ENCODE results near the gene DNM1L.

Gene DNM1L

DNA sequence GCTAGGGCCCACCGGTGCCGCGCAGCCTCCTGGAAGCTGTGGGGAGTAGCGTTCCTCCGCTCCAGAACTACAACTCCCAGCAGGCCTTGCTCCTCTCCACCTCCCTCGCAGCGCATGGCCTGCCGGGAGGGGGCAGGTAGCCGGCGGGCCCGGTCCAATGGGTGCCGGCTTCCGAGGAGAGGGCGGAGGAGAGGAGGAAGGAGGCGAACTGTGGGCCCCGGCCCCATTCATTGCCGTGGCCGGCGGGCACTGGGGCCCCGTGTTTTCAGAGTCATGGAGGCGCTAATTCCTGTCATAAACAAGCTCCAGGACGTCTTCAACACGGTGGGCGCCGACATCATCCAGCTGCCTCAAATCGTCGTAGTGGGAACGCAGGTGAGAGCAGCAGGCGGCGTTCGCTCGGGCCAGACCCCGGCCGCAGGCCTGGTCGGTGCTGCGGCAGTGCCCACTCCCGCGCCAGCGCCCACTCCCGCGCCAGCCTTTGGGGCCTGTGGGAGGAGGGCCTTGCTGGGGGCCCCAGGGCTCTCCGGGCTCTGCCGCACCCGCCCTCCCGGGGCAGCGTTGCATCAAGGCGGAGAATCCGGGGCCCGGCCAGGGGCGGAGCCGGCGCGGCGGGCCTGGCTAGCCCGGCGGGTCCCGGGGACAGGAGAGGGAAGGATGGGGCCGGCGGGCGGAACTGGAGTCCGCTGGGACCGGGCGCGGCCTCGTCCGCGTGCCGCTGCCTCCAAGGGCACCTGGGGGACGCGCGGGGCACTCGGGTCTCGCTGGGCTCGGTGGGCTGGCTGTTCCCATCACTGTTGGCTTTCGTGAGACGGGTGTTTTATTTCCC lies at the start of gene DNM1L:
TSS of gene DNM1L (plus strand) at position 211 of the 829 bp plus-strand sequence. CDS start at position 274, 63 bp downstream.
- peak; percentile 77 to 84 for DNase-seq

DNA sequence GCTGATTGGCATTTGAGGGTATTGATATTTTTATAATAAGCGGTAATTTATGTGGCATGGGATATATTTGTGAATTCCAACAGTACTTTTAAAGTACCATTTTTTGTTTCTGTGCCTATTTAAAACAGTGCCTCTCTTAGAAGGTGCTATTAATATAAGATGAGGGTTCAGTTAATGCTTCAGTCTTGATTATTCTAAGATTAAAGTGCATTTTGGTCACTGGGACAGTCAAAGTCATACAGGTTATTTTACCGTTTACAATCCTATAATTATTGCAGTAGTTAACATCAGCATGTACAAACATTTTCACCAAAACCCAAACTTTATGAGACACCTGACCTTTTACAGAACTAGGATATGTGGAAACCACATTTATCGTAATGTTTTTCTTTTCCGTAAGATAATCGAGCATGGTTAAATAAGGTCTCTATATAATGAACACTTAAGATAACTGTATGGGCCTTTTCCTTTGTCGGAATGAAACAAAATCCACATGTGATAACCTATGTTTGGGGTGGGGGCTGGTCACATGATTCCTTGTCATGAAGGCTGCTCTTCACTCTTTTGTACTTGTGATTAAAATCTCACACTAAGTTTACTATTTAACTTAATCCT lies 37.7 kb upstream of the DNM1L start:
- no peak for DNase-seq

DNA sequence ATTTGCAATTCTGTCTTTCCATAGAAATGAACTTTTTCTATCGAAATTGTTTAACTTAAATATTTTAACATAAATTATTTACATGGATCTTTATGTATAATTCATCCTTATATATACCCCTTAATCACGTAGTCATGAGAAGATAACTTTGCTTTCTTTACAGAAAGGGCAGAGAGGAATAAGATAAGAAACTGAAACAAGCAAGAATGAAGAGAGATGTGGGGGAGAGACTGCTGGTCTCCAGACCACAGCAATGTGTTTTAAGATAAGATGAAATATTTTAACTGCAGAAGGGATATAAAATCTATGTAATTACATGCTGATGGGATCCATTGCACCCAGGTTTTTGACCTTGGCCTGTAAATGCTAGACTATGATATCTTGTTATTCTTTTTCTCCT lies 34.7 kb upstream of the DNM1L start:
- DNase-seq = no peak

DNA sequence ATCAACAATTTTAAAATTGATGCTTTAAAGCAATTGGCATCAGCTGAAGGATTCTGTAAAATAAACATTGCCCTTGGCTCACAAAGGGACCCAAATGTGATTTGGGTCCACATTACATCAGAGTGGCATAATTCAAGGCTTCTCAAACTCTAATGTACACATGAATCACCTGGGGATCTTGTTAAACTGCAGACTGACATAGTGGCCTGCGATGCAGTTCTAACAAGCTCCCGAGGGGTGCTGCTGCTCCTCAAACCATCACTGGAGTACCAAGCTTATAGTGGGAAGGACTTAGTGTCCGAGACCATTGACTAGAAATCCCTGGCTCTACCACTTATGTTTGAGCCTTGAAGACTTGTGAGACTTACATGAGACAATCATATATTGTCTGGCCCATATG lies 31.8 kb upstream of the DNM1L start:
- DNase-seq = no peak

DNA sequence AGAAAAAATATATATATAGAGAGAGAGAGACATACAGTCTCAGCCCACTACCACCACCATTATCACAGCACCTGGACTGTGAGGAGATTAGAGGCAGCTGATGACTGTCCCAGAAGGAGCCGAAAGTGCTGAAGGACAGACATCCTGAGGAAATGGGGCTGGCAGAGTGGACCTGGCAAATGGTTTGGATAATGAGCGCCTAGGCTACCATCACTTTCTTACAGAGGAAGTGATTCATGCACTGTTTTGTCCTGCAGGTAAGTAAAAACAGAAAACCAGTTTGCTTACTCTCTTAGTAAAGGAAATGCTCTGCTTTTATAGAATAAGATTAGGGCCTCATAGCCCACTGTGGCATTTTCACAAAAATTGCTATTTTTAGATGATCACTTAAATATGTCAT lies 28.6 kb upstream of the DNM1L start:
- DNase-seq = no peak

DNA sequence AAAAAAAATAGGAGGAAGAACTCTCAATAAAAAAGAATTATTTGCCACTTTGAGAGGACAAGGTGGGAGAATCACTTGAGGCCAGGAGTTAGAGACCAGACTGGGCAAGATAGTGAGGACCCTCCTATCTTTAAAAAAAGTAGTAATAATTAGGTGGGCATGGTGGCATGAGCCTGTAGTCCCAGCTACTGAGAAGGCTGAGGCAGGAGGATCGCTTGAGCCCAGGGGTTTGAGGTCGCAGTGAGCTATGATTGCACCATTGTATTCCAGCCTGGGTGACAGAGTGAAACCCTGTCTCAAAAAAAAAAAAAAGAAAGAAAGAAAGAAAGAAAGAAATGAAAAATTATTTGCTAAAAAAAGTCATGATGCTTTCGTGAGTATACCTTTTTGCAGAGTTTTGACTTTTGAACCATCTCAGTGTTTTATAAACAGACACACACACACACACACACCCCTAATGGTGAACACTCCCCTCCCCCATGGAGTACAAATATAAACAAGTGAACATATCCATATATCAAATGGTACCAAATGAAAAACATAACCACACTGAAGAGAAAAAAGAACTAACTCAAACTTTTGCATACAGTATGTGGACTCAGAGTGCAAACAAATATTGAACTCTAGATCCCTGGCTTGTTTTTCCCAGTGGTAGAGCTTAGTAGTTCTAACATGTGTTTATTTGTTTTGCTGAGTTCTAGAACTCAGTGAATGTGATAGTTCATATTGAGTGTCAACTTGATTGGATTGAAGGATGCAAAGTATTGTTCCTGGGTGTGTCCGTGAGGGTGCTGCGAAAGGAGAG lies 27.7 kb upstream of the DNM1L start:
- DNase-seq = no peak

DNA sequence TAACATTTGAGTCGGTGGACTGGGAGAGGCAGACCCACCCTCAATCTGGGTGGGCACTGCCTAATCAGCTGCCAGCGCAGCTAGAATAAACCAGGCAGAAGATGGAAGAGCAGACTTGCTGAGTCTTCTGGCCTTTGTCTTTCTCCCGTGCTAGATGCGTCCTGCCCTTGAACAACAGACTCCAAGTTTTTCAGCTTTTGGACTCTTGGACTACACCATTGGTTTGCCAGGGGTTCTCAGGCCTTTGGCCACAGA lies 27.2 kb upstream of the DNM1L start:
- no peak for DNase-seq

DNA sequence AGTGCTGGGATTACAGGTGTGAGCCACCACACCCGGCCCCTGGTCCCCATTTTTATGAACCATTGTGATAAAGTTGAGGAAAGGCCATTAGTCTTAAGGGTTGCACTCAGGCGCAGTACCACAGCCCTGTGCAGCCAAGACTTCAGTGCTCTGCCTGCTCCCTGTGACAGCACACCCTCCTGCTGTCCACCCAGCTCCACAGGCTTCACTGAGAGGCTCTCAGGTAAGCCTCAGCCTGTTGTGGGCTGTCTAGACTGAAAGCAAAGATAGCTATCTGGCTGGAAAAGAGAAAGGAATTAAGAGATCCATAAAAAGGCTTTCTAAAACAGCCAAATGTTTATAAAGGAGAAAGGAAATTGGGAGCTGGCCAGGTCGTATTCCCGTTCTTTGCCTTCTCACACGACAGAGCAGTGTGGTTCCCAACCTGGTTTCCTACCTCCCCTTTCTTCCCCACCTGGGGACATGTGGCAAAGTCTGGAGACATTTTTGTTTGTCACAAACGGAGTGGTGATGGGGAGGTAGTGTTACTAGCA lies 19.1 kb upstream of the DNM1L start:
- DNase-seq = no peak

DNA sequence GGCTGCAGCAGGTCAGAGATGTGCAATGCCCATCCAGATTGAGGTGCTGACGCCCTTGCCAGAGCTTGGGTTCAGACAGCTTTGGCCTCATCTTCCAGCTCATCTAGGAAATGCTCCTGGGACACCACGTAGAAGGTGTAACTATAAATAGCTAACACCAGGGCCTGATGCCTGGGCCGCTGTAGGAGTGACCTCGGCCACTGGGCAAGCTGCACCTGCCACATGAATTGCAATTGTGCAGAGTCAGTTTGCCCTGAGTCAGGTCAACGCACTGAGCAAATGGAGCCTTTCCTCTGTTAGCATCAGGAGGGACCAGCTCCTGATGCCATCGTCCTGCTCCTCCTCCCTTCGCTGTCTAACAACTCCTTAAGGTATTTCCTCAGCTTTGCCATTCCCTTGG lies 17.4 kb upstream of the DNM1L start:
- no peak for DNase-seq

DNA sequence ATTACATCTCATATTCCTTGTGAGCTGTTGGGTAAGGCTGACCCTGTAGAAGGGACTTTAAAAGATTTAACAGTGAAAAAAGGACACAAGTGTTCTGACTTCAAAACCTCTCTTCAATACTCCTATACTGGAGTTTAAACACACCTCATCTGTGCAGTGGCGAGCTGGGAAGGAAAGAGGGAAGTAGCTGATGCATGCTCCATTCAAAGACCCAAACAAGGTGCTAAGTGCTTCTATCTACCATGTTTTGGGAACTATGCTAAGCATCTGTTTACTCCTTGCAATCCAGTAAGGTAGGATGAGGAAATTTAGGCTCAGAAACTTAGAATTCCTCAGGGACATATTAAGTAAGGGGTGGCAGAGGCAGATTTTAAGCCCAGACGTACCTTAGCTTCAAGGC lies 16.4 kb upstream of the DNM1L start:
- DNase-seq = no peak

DNA sequence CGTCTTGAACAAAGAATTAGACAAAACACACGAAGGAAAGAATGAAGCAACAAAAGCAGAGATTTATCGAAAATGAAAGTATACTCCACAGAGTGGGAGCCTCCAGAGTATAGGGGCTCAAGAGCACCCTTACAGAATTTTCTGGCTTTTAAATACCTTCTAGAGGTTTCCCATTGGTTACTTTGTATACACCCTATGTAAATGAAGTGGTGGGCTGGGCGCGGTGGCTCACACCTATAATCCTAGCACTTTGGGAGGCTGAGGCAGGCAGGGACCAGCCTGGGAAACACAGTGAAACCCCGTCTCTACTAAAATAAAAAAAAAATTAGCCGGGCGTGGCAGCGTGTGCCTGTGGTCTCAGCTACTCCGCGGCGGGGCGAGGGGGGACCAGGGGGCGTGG lies 13.1 kb upstream of the DNM1L start:
- DNase-seq = no peak

DNA sequence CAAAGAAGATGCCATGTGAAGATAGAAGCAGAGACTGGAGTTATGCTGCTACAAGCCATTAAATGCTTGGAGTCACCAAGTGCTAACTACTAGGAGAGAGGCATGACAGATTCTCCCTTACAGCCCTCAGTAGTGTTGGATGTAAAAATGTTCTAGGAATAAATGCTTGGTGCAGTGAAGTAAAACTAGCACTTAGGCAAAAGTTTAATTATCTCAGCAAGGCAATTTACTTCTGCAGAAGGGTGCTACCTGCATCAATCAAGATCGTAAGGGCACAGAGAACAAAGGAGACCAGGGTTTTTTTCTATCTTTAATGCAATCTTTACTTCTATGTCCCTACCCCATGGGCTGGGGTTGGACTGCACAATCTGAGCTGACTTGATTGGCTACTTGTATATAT lies 9.5 kb upstream of the DNM1L start:
- no peak for DNase-seq

DNA sequence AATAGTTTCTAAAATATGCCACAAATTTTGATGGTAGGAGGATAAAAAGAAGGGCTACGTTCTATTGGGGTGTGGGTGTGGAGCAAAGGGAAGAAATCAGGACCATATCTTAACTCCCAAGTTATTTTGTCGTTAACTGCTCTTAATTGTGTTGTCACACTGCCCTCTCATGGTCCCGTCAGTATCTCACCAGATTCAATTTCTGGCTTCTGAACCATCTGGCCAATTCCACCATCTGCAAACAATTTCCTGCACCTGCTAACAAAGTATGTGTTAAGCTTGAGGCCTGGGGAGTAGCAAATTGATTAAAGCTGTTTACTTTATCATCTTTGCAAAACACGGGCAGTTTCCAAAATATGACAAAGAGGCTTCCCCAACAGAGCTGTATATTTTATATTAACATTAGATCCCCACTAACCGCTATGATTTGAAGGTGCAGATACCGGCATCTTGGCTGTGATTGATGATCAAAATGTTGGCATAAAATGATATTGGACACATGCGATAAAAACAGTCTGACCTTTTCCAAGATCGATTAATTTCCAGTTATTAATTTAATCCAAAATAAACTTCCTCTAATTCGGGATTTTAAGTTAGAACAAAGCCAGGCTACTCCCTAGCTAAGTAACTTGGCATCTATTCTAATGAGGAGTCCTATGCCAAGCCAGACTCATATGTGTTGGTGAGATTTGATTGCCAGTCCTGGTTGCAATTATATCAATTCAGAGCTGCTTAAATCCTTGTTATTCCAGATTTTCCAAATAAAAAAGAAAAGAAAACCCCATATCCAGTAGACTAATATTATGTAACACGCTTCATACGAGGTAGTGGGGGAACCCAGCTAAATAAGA lies 6.9 kb upstream of the DNM1L start:
- no peak for DNase-seq

DNA sequence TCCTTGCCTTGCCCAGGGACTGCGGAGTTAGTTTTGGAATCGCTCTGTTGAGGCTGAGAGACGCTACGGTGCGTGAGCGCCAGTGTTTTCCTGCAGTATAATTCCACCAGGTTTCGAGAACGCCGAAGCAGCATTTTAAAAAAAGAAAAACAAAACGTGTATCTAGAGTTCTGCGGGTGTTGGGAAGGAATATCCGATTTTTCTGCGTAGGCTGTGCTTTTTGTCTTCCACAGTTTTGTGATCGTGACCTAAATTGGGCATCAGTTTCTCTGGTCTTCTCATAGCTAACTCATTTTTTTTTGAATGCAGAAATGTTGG lies 778 bp downstream of the DNM1L start:
- DNase-seq = no peak

DNA sequence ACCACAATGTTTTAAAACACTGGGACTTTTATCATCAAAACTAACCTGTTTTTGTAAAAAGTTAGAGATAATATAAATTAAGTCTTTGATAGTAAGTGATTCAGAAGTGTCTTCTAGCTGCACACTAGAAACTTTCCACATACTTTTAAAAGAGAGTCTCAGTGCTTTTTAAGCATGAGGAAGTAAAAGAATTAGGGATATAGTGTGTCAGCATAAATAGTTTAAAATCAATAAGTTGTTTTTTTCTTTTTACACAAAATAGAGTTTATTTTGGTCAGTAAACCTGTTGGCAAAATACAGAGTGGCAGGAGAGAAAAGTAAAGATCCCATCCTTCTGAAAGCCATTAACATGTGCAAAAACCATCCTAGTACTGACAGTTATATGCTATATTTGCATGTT lies 1.7 kb downstream of the DNM1L start:
- DNase-seq = no peak

DNA sequence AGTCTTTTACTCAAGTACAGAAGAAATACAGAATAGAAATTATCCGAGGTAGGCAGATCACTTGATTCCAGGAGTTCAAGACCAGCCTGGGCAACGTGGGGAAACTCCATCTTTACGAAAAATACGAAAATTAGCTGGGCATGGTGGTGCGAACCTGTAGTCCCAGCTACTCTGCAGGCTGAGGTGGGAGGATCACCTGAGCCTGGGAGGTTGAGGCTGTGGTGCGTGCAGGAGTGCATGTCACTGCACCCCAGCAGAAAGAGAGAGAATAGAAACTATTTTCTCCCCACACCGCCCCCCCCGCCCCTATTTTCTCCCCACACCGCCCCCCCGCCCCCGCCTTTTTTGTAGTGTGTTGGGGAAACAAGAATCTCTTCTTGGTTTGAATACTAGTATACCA lies 2.2 kb downstream of the DNM1L start:
- DNase-seq = no peak

DNA sequence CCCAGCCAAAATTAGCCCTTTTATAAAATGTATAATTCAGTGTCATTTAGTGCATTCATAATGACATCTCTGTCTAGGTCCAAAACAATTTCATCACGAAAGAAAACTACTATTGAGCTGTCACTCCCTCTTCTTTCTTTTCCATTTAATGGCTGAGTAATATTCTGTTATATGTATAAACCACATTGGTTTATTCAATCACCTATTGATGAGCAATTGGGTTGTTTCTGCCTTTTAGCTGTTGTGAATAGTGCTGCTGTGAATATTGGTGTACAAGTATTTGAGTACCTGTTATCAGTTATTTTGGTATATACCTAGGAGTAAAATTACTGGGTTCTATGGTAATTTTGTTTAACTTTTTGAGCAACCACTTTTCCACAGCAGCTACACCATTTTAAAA lies 7.2 kb downstream of the DNM1L start:
- no peak for DNase-seq

DNA sequence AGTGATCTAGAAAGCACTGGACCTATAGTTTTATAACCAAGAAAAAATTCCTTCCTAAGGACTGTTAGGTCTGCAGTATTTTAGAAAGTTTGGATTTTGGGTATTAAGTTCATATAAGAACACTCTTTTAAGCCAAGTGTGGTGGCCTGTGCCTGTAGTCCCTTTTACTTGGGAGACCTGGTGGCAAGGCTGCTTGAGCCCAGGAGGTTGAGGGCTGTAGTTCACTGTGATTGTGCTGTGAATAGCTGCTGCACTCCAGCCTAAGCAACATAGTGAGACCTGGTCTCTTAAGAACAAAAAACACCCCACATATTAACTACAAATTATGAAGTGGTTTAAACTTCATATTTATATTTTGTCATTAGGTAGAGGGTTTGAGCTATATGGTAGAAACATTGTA lies 9.7 kb downstream of the DNM1L start:
- DNase-seq = no peak

DNA sequence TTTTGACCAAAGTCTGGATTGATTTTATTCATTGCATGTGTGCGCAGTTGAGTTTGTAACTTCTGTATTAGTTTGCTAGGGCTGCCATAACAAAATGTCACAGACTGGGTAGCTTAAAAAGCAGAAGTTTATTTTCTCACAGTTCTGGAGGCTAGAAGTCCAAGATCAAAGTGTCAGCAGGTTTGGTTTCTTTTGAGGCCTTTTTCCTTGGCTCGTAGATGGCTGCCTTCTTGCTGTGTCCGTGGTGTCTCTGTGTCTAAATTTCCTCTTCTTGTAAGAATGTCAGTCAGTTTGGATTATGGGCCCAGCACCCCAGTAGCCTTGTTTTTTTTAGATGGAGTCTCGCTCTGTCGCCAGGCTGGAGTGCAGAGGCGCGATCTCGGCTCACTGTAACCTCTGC lies 11.8 kb downstream of the DNM1L start:
- no peak for DNase-seq

DNA sequence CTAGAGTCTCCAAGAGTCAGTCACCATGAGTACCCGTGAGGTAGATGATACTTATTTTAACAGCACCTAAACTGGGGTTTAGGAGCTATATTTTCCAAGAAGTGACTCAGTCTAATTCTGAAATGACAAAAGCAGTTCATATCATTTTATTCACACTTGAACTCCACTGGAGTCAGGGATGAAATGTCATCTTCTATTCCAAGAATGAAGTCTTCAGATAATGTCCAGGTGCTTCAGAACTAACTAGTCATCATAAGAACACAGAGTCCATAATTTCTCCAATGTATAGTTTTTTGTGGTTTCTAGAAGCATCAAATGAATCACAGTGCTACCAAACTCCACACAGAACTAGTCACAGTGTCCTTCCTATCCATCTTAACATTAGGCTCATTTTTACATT lies 13.3 kb downstream of the DNM1L start:
- no peak for DNase-seq

DNA sequence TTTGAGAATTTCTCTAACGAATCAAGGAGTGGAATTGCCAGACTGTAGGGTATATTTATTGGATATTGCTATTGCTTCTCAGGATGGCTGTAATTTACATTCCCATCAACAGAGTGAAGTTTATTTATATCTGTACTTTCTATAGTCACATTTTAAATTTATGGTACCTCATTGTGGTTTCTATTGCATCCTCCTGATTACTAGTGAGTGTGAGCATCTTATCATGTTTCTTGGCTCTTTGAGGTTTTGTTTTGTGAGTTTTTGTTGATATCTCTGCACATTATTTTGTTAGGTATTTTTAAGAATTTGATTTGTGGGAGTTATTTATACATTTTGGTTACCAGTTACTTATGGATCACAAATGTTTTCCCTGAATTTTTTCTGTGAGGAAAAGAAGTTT lies 13.9 kb downstream of the DNM1L start:
- no peak for DNase-seq

DNA sequence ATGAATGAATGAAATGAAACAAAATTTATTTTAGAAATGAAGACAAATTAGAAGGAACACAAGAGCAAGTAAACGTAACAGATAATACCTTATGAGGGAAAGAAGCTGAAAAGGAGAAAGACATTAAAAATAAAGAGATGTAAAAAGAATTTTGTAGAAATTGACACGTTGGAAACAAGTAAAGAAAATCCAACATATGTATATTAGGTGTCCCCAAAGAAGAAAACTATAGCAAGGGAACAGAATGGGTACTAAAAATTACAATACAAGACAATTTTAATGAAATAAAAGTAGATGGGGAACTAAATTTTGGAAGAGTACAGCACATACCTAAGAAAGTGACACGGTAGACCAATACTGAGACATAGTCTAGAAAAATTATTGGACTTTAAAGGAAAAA lies 16.7 kb downstream of the DNM1L start:
- DNase-seq = no peak

DNA sequence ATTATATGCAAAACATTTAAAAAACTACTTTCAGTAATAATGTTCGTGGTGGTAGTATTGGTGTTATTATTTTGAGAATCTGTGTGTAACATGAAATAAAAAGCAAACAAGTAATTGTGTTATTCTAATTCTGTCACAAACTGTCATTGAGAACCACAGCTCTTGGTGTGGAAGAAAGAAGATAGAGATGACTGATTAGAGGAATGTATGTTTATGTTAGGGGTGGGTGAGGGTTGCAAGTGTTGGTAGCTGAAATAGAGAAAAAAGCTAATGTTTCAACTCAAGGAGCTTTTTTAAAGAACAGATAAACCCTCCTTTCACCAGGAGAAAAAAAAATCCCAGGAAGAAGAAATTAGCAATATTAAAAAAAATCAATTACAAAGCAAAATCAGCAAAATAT lies 18.3 kb downstream of the DNM1L start:
- no peak for DNase-seq

All from stimulated activated CD4-positive, alpha-beta T cell treated with anti-CD3 and anti-CD28 coated beads, Interleukin-2, amount 100 ng/mL, for 48 hours (primary cell).